Stimulated activated CD8-positive, alpha-beta memory T cell treated with anti-CD3 and anti-CD28 coated beads, Interleukin-15, amount 100 ng/mL, for 24 hours (primary cell): Measurements from ENCODE around the gene ANO1.

Experiments used
- DNase-seq: peaks from one replicate; pipeline ENCODE4 v3.0.0-alpha.2; 2020; ENCODE audit warnings: low read depth

Gene ANO1

DNA sequence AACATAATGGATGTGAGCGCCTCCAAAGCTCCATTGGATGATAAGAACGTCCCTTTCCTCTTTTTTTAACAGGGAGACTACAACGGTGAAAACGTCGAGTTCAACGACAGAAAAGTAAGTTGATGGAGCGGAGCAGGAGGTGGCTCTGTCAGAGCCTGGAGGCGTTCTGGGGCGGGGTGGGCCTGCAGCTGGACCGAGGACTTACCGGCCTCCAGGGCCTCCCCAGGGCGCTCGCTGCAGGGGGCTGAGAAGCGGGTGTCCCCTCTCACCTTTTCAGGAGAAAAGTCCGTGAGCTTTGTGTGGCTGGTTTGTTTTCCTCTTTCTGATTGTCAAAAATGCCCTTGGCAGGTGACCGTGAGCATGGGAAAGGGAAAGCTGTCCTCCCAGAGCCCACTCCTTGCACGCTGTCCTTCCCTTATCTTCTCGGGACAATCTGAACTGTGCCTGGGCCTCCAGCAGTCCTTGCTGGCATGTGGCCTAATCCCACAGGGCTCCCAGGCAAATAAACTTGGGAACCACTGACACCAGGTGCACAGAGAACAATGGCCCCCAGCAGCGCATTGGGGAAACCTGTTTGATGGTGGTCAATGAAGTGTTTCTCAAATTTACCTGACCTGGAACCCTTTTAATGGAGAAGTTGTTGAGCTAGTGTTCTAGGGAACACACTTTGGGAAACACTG, 38.4 kb downstream of the ANO1 start:
- no peak for DNase-seq

DNA sequence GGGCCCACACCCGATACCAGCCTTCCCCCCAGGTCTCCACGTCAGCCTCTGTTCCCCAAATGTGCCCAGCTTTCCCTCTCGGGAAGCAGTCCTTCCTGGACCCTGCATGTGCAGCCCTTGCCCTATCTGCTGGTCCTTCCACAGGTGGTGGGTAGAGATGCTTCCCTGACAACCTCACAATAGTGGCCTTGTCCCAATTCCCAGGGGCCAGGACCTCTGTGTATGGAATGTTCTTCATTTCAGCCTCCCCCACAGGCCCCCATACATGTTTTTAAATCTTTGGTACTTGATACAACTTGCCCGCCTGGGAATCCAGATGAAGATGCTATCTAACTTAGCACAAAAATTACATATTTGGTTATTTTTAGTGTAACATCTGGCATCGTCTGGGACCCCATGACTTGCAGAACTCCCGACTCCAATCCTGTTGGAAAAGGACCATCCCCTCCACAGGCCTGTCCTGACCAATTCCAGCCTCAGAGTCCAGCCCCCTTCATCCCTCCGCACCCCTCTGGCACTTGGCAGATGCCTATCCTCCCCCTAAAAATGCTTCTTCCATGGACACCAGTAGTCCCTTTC, 39.5 kb downstream of the ANO1 start:
- DNase-seq, result no peak

DNA sequence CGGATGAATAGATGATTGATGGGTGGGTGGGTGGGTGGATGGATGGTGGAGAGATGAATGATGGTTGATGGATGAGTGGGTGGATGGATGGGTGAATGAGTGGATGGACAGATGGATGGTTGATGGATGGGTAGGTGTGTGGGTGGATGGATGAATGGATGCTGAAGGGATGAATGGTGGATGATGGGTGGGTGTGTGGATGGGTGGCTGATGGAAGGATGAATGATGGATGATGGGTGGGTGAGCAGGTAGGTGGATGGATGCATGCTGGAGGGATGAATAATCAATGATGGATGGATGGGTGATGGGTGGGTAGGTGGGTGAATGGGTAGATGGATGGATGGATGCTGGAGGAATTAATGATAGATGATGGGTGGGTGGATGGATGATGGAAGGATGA, 40.5 kb downstream of the ANO1 start:
- DNase-seq, result no peak

DNA sequence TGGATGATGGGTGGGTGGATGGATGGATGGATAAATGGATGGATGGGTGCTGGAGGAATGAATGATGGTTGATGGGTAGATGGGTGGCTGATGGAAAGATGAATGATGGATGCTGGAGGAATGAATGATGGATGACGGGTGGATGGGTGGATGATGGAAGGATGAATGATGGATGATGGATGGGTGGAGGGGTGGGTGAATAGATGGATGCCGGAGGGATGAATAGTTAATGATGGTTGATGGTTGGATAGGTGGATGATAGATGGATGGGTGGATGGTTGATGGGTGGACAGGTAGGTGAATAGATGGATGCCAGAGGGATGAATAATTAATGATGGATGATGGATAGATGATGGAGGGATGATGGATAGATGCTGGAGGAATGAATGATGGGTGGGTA, 41.4 kb downstream of the ANO1 start:
- no peak for DNase-seq

DNA sequence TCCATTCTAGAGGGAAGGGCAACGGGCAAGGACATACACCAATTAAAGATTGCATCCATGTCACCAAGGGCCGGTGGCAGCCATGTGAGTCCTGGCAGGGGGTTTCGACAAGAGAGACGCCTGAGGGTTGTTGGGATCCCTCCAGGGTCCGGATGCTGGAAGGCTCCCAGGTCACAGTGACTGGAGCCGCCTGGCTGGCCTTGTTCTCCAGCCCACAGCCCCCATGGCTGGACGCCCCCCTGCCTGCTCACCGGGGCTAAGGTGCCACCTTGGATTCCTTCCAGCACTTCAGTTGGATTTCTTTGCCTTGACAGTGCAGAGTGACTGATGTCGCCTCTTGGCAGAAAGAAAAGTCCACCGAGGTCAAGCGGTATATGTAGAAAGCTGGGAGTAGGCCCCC, 42.6 kb downstream of the ANO1 start:
- no peak for DNase-seq

DNA sequence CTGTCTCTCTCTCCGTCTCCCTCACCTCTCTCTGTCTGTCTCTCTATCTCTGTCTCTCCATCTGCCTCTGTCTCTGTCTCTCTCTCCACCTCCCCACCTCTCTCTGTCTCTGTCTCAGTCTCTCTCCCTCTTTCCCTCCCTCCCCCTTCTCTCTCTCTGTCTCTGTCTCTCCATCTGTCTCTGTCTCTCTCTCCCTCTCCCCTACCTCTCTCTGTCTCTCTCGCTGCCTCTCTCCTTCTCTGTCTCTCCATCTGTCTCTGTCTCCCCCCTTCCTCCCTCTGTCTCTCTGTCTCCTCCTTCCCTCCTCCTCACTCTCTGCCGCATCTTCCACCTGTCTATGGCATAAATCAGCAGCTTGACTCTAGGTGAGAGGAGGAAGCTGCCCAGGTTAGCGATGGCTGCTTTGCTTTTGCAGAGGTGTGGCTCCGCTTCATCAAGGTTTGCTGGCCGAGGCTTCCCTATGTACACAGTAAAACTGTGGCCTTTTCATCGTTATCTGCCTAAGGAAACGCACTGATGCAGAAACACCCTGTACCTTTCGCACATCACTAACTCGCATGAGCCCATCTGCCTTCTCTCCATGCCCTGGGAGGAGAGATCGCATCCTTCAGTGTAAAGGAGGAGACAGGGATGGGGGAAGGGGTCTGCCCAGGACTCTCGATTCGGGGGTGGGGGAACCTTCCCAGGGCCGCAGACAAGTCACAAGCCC, 44.5 kb downstream of the ANO1 start:
- DNase-seq, result no peak

DNA sequence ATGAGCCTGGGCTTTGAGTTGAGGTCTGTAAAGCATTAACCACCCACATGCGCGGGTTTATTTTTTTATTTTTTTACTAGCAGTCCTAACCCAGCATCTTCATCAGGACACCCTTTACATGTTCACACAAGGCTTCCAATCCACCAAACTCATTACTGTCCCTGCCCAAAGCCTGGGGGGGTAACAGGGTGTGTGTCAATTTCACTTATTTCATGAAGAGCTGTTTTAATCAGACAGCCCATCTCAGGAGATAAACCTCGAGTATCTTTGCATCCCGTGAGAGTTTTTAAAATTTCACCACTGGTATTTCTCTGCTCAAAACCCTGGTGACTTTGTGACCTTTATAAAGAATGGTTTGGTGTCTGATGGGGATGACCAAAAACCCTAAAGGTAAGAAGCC, 45.6 kb downstream of the ANO1 start:
- no peak for DNase-seq

DNA sequence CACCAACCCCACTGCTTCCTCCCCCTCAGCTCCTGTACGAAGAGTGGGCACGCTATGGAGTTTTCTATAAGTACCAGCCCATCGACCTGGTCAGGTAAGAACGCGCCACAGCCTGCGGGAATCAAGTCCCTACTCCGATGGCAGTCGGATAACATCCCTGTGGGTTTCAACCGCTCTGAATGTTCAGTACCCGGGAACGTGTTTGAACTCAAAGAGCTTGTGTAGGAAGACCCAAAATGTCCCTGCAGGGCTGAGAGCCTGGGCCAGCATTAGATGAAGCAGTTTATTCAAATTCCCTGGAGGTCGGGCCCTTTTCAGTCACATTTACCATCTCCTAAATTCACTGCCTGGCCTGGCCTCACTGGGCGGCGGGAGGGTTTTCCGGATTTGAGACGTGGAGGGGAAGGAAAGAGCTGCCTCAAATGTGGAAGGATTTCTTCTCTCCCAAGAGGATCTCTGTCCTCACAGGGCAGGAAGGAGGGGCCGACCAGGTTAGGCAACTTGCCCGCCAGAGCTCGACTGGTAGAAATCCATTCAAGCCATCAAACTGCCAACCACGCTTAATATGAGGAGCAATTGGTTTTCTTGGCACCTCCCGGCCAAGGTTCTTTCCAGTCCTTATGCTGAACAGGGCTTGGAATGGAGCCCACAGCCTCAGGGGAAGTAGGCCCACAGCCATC, 46.3 kb downstream of the ANO1 start:
- DNase-seq, result no peak

DNA sequence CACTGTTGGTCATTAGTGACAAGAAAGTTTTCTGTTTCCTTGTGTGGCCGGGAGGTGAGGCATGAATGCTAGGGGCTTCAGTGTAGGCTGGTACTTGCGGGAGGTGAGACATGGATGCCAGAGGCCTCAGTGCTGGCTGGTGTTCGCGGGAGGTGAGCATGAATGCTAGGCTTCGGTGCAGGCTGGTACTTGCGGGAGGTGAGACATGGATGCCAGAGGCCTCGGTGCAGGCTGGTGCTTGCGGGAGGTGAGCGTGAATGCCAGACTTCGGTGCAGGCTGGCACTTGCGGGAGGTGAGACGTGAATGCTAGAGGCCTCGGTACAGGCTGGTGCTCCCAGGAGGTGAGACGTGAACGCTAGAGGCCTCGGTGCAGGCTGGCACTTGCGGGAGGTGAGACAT, 48.4 kb downstream of the ANO1 start:
- no peak for DNase-seq

DNA sequence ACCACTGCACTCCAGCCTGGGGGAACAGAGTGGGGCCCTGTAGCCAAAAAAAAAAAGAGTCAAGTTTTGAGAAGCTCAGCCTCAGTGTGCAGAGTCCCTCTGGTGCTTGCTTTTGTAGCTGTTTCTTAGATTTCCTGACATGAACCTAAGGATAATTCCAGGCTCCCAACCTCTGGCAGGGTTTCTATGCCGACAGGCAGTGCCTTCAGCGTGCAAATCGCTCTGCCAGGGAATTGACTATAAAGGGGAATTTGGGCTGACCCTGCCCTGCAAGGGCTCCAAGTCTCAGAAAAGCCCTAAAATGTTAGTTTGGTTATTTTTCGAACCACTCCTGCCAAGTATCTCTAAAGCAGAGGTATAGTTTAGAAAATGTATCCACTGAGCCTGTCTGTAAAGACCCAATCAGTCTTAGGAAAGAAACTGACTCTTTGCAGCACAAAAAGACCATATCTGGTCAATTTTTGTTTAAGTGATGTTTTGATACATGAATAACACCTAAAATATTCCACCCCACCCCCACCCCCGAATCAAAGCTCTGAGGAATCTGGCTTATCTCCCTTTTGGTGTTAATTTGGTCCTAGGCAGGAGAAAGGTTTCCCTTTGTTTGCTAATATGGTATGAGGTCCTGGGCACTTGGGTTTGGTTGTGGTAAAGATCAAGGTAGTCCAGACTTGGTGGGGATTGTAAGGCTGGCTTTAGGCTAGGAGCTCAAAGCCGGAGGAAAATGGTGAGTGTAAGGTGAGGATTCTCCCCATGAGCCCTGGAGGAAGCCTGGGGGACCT, 49.7 kb downstream of the ANO1 start:
- DNase-seq, result no peak

DNA sequence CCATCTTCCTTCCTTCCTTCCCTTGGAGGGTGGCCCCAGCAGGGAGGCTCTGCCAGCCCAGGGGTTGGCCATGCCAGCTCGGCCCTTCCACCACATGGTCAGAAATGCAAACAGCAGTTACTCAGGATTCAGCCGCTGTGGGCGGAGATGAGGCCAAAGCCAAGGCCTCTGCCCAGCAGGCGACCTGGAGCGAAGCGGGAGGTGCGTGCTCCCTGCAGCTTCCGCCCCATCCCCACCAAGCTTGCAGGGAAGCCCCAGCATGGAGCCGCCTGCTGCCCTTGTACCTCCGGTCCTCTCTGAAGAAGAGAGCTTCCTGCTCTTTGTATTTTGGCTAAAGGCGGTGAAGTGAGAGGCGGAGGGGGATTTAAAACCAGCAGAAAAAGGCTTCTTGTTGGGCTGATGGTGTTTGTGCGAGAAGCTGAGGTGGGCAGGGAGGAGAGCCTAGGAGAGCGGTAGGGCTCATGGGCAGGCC, 50.4 kb downstream of the ANO1 start:
- DNase-seq, result no peak

DNA sequence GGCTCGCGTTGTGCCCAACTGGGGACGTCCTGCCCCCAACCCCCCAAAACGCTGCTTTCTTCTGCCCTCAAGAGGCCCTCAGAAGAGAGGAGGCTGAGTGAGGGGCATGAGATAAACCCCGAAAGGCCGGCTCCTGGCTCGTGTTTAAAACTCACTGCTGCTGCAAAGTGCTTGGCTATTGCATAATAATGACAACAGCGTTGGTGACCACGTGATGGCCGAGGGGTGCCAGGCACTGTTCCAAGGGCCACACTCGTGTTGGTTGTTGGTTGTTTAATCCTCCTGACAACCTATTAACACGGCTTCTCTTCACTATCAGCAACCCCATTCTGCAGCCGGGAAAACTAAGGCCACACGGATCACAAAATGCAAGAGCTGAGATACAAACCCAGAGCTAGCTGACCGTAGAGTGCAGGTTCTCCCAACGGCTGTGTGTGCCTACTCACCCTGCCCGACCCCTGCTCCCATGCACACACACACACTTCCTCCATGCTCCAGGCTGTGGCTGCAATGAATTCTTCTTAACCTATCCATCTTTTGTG, 51.0 kb downstream of the ANO1 start:
- no peak for DNase-seq

DNA sequence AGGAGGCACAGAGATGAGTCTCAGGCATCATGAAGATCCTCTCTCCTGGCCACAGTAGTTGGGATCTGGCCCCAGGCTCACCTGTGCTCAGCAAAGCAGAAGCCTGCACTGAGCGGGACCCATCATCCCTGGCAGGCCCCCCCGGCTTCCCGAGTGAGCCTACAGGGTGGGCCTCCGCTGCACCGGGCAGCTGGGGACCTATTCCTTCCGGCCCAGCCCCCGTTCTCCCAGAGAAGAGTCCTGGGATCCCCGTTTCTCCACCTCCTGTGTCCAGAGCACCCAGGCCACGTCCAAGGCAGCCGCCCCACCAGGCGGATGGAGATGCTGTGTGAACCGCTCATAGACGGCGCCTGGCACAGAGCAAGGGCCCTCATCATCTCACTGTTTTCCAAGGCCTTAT, 52.5 kb downstream of the ANO1 start:
- no peak for DNase-seq

DNA sequence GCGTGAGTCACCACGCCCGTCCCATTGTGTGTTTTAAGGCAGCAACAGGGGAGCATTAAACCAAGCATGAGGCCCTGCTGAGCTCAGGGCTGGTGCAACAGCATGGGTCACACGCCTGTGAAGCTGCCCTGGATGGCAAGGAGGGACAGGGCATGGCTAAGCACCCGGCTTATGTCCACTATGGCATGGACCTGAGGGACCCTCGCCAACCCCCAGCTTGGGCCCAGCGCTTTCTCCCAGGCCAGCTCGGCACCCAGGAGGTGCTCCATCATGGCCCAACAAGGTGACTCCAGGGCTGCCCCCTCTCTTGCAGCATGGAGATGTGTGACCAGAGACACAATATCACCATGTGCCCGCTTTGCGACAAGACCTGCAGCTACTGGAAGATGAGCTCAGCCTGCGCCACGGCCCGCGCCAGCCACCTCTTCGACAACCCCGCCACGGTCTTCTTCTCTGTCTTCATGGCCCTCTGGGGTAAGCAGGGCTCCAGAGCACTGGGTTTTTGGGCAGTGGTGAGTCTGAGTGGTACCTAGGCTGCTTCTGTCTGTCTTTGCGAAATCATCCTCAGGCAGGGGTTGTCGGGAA, 53.6 kb downstream of the ANO1 start:
- DNase-seq, result no peak

DNA sequence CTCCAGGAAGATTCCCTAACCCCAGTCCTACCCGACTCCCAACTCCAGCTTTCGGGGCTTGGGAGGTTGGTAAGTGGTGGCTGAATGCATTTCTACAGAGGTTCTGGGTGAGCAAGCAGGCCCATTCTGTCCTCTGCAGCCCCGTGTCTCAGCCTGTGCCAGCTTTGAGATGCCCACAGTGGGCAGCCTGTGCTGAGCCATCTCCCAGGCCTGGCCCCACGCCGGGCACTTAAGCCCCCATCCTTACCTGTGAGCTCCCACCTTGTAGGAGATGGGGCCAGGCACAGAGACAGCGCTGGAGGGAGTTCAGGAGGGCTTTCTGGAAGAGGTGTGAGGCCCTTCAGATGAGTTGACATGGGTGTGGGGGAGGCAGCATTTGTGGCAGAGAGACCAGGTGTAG, 54.5 kb downstream of the ANO1 start:
- no peak for DNase-seq

DNA sequence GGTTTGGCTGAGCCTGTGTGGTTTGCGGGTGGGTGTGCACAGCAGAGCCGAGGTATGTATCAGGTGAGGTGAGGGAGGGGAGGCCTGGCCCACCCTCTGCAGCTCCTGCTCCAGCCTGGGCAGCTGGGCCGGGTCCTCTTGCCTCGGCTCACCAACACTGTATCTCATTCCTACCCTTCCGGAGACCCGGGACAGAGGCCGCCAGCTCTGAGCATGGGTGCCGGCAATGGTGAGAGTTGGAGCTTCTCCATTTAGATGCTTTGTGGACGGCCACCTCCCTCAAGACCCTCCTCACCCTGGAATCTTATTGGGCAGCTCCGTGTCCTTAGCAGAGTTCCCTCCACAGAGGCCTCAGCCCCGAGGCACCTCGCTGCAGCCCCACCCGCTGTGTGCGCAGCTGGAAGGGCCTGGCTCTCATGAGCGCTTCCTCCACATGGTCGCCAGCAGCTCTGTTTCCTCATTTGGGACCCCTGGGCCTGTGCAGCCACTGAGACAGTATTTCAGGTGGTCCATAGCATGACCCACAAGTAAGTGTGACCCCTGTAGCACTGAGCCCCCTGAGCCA, 55.7 kb downstream of the ANO1 start:
- no peak for DNase-seq

DNA sequence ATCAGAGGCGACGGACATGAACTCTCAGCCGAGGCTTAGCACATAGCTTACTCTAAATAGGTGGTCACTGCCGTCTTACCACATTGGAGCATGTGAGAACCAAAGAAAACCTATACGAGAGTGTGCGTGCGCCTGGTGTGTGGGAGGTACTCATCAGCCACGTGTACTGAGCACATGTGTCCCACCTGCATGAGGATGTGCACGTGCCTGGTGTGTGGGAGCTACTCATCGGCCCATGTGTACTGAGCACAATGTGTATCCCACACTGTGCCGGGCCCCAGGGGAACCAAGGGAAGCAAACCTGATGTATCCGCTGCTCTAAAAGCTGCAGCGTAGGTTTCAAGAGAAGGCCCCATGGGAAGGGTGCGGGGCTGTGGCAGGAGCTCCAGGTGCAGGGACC, 56.4 kb downstream of the ANO1 start:
- no peak for DNase-seq

DNA sequence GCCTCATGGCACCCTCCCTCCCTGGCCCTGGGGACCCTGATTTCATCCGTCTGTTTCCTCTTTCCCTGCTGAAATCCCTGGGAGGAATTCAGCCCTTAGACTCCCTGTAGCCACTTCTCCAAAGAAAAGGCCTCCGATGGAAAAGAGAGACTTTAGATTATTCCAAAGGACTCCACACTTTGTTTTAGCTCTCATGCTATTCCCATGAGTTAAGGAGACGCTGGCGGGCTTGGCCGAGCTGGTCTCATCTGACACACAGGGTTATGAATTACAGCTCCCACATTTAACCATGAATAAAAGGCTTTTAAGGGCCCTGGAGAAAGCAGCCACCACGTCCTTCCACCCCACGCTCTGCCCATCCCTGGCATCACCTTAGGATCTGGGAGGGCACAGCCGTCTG, 57.0 kb downstream of the ANO1 start:
- DNase-seq, result no peak

DNA sequence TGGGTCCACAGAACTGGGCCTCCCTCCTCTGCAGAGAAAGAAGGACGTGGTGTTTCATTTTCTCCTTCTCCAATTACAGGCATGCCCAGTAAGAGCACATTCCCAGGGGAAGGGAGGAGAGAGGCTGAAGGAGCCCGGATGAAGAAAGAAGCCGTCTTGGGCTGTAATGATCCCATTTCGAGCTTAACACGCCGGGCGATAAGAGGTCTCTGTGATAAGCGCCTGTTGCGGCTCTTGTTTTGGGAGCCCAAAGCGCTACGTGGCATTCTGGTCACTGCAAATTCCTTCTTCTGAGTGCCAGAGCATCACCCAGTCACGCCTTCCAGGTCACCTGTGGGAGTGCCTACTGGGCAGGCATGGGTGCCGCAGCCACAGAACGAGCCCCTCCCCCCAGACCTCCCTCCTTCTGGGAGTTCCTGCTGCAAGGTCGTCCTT, 57.5 kb downstream of the ANO1 start:
- no peak for DNase-seq

DNA sequence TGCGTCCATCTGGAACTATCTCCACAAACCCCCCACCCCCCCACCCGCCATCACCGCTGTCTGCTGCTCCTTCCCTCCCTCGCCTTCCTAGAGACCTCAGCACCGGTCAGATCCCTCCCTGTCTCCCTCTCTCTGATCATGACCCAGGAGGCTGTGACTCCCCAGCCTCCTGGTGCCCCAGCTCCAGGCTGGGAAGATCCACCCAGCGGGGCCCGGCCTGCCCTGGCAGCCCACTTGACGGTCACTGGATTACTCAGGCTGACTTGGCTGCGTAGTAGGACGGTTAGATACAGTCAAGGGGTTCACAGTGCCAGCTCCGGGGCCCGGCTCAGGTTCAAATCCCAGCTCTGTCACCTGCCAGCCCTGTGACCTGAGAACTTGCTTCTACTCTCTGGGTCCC, 59.3 kb downstream of the ANO1 start:
- DNase-seq, result no peak

DNA sequence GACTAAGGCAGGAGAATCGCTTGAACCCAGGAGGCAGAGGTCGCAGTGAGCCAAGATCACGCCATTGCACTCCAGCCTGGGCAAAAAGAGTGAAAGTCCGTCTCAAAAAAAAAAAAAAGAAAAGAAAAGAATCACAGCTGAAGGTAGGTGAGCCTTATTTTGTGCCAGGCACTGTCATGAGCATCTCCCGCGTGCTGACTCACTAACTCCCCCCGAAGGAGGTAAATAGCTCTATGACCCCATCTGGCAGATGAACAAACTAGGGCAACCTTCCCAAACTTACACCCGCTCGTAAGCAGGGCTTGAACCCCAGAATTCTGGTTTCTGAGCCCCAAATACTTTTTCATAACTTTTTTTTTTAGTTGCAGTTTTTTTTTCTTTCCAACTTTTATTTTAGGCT, 60.3 kb downstream of the ANO1 start:
- no peak for DNase-seq
